ENCODE results near the gene SH2B2.
"Not testable (repeated sequence)": the region's sequence is repeated elsewhere in the genome, so short reads cannot be mapped to it uniquely, and the experiment has no call there.

GRCh38 chr7:102325106-102325505 lies 38.4 kb downstream of the SH2B2 start:
- TF ChIP-seq POLR2A (IDR thresholded peaks at IDR 0.05); CTCF (IDR thresholded peaks at IDR 0.05 in 8 of 11, conservative IDR thresholded peaks at IDR 0.05 in 3 of 11); POLR2AphosphoS5 (IDR thresholded peaks at IDR 0.05): not testable (repeated sequence)
